Measurements from ENCODE around the gene TMEM38B. TPM values are rescaled to one million over a fixed set of nuclear protein-coding genes. Genes with fewer than 3 reads are reported as not detected.

Gene TMEM38B
- total and polyA plus RNA-seq, 2 donors (not counting 3 experiments of a cell fraction or from before 2014, with no cell fraction given): 4.2 to 7.7 TPM

GRCh38 chr9:105735366-105735765 is 41.0 kb downstream of the TMEM38B start:
- FAIRE-seq (no peak), DNase-seq (ENCODE audit: low read depth, low spot score) (no peak)
- dilution Hi-C loops (cut with MboI; ENCODE audit: extremely low pct_ligation_motif_present, low sequenced_read_pairs) (no loop called here), intact Hi-C loops (cut with micrococcal nuclease) (no loop called here)
- no peak overlapping the region for H3K9ac ChIP-seq (replicated peaks; ENCODE audit: extremely low read depth, insufficient read depth, low read length)
- H3K79me2 ChIP-seq (ENCODE audit: control insufficient read depth, insufficient read depth, low read length): no peaks in the 10 kb centered on the region
- H3K36me3 ChIP-seq (ENCODE audit: control insufficient read depth in 2 of 2, extremely low read depth in 1 of 2, insufficient read depth in 2 of 2, low read length in 2 of 2): no peaks in the 10 kb centered on the region
- no TSS peak for BruUV-seq (replicated peaks)
- no peaks in the 10 kb centered on the region for H3K27me3 ChIP-seq (ENCODE audit: control insufficient read depth in 2 of 2, insufficient read depth in 2 of 2, low read length in 2 of 2)
- no peaks in the 10 kb centered on the region for H3K9me1 ChIP-seq (replicated peaks; ENCODE audit: control insufficient read depth, extremely low read depth, insufficient read depth, low read length)
- TF ChIP-seq JUN (IDR thresholded peaks at IDR 0.05; ENCODE audit: borderline replicate concordance, insufficient read depth, insufficient read length, low read depth): no peak
- TF ChIP-seq POLR2A (IDR thresholded peaks at IDR 0.05; ENCODE audit: low read depth, low read length): no peak
- no peak for TF ChIP-seq MAX (IDR thresholded peaks at IDR 0.05; ENCODE audit: insufficient read depth, insufficient read length)
- TF ChIP-seq CTCF (IDR thresholded peaks at IDR 0.05; ENCODE audit: extremely low read depth in 1 of 2, insufficient read depth in 1 of 2, low read depth in 1 of 2, low read length in 2 of 2): no peak
- TF ChIP-seq FOS (IDR thresholded peaks at IDR 0.05; ENCODE audit: borderline replicate concordance, insufficient read depth, low read length): no peak
- TF ChIP-seq MYC (IDR thresholded peaks at IDR 0.05; ENCODE audit: low read depth, low read length): no peak
- no peak for TF ChIP-seq GATA2 (IDR thresholded peaks at IDR 0.05; ENCODE audit: insufficient read depth, insufficient read length, low read depth, low read length)
- TF ChIP-seq POLR2AphosphoS5 (IDR thresholded peaks at IDR 0.05; ENCODE audit: insufficient read depth, low read depth, low read length): no peak
- TF ChIP-seq EZH2 (IDR thresholded peaks at IDR 0.05; ENCODE audit: borderline replicate concordance, low read depth, low read length, severe bottlenecking): no peak
- H3K4me2 ChIP-seq (ENCODE audit: insufficient read depth, low read length): no peak overlapping the region
- H4K20me1 ChIP-seq (replicated peaks; ENCODE audit: control insufficient read depth, extremely low read depth, insufficient read depth, low read length): no peaks in the 10 kb centered on the region
- H3K4me1 ChIP-seq (ENCODE audit: control insufficient read depth, extremely low read depth, insufficient read depth, low read length): no peaks in the 10 kb centered on the region
- ChIA-PET POLR2A (no interaction called here), CTCF (interaction anchor here (0.6 to 1.5 kb wide), 4 partner anchors 17 to 54 kb away, joined by 3 to 5 read pairs (median 3); no protein-coding TSS in a partner anchor)
- H3K9me3 ChIP-seq (replicated peaks; ENCODE audit: control insufficient read depth, insufficient read depth, low read length): no peaks in the 10 kb centered on the region
- no peak overlapping the region for H3K4me3 ChIP-seq (replicated peaks in 1 of 3; ENCODE audit: insufficient read depth in 1 of 3, low read depth in 1 of 3, low read length in 3 of 3)
- no peak overlapping the region for H3K27ac ChIP-seq (ENCODE audit: insufficient read depth, low read depth, low read length)
- no peak overlapping the region for H2AFZ ChIP-seq (ENCODE audit: low read depth, low read length)
